Fibroblast of pulmonary artery (primary cell): ENCODE data around the gene ANAPC1.

Experiments
- DNase-seq: peaks from one replicate; pipeline ENCODE4 v3.0.0-alpha.2; 2010; ENCODE audit warnings: low read depth
- H3K4me3 ChIP-seq: replicated peaks from 2 replicates; pipeline ENCODE4 v1.5.1; 2011; ENCODE audit warnings: low read depth, mild to moderate bottlenecking, control low read depth, low read length, moderate library complexity
- CTCF ChIP-seq: IDR thresholded peaks from 2 replicates; pipeline ENCODE4 v1.5.1; 2011; ENCODE audit warnings: mild to moderate bottlenecking, control low read depth, low read length, inconsistent platforms; ENCODE audit errors: missing control alignments

ANAPC1 gene

GRCh38 chr2:111924617-111925107 lies 40.7 kb upstream of the ANAPC1 start:
- DNase-seq, result no peak
- TF ChIP-seq CTCF, result no peak

GRCh38 chr2:111923276-111923804 lies 39.3 kb upstream of the ANAPC1 start:
- H3K4me3 ChIP-seq, result no peak overlapping the region
- no peak for TF ChIP-seq CTCF
- DNase-seq, result no peak

More at GRCh38 chr2:111924617-111925107, 40.7 kb upstream of the ANAPC1 start:
- H3K4me3 ChIP-seq, result no peak overlapping the region

- TF ChIP-seq CTCF, result no peak
- no peak overlapping the region for H3K4me3 ChIP-seq
- DNase-seq, result no peak
Observed at GRCh38 chr2:111919794-111920608, 36.0 kb upstream of the ANAPC1 start.

GRCh38 chr2:111919365-111919764 lies 35.4 kb upstream of the ANAPC1 start:
- DNase-seq, result no peak
- peak; percentile 26 for TF ChIP-seq CTCF
- H3K4me3 ChIP-seq, result no peak overlapping the region

GRCh38 chr2:111918383-111918806 lies 34.4 kb upstream of the ANAPC1 start:
- no peak for TF ChIP-seq CTCF
- peak; percentile 75 for DNase-seq
- no peak overlapping the region for H3K4me3 ChIP-seq

- DNase-seq, result no peak
- TF ChIP-seq CTCF, result no peak
- H3K4me3 ChIP-seq, result no peak overlapping the region
Observed at GRCh38 chr2:111917106-111917505, 33.1 kb upstream of the ANAPC1 start.
